ENCODE results near the gene SLC52A1. TPM values are rescaled to one million over a fixed set of nuclear protein-coding genes. Genes with fewer than 3 reads are reported as not detected.

Gene SLC52A1
- total and polyA plus RNA-seq, 10 of the 15 experiments (the other 5 are each of a cell fraction or from before 2014, with no cell fraction given) = 0.04 to 0.11 TPM; not detected in 8

DNA sequence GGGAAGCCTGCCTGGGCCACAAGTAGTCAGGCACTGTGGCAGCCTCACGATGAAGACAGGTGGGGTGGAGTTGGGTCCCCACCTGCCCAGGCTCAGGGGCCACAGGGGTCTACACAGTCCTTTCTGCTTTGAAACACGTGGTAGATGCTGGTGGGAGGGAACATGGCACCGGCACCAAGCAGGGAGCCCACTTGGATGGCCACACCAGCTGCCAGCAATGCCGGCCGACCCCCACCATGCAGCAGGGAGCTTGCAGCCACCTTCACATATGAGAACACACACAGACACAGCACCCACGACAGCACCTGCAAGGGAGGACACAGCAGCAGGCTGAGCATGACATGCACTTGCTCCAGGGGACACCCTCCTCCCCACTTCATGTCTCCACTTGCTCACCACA is 2.4 kb downstream of the SLC52A1 start:
- ChIA-PET SMC1A (ENCODE audit: uncharacterized antibody, unreplicated experiment) (interaction anchor here (3.2 kb wide), 1 partner anchor 29 kb away, joined by 38 read pairs; no protein-coding TSS in a partner anchor), POLR2A (no interaction called here), RAD21 (ENCODE audit: unreplicated experiment) (no interaction called here), CTCF (interaction anchor here (1.2 to 3.2 kb wide), 3 partner anchors 19 to 46 kb away, joined by 3 to 45 read pairs (median 5); no protein-coding TSS in a partner anchor)
- H2AFZ ChIP-seq (ENCODE audit: control insufficient read depth, low read depth, low read length) = no peak overlapping the region
- in situ Hi-C loops (cut with MboI) (no loop called here), intact Hi-C loops (cut with micrococcal nuclease; ENCODE audit: unreplicated experiment) (loop anchor here (5.0 kb wide), 1 partner anchor 36 kb away; the partner anchor contains the start of genes INCA1 and KIF1C)
- WGBS (ENCODE audit: insufficient coverage, insufficient replicate concordance, low lambda C conversion rate, missing lambda C conversion rate) = 64% methylated on average over 6 of the region's 6 CpGs
- no peak overlapping the region for H3K9ac ChIP-seq (ENCODE audit: control insufficient read depth, insufficient read depth, low read length)
- H3K36me3 ChIP-seq (ENCODE audit: control insufficient read depth in 2 of 2, insufficient read depth in 2 of 2, low read length in 1 of 2) = no peaks in the 10 kb centered on the region
- H3K4me2 ChIP-seq (ENCODE audit: control insufficient read depth, insufficient read depth) = no peak overlapping the region
- H3K27me3 ChIP-seq (replicated peaks in 1 of 2; ENCODE audit: control insufficient read depth in 2 of 2, insufficient read depth in 2 of 2, low read length in 1 of 2) = no peaks in the 10 kb centered on the region
- H3K79me2 ChIP-seq (ENCODE audit: control insufficient read depth, insufficient read depth, low read length) = no peaks in the 10 kb centered on the region
- no TSS peak for BruUV-seq (replicated peaks)
- H4K20me1 ChIP-seq (ENCODE audit: control insufficient read depth, insufficient read depth) = no peaks in the 10 kb centered on the region
- FAIRE-seq (no peak), ATAC-seq (no peak), DNase-seq (ENCODE audit: low read depth, low spot score) (no peak)
- H3K4me3 ChIP-seq = no peak overlapping the region
- no peak overlapping the region for H3K27ac ChIP-seq (ENCODE audit: control insufficient read depth, insufficient read depth)
- H3K4me1 ChIP-seq (ENCODE audit: control insufficient read depth, insufficient read depth, low read length) = peaks cover 14% of the 10 kb centered on the region
- no peaks in the 10 kb centered on the region for H3K9me3 ChIP-seq (replicated peaks; ENCODE audit: control insufficient read depth, insufficient read depth, low read length)
- TF ChIP-seq, protein P1, sequence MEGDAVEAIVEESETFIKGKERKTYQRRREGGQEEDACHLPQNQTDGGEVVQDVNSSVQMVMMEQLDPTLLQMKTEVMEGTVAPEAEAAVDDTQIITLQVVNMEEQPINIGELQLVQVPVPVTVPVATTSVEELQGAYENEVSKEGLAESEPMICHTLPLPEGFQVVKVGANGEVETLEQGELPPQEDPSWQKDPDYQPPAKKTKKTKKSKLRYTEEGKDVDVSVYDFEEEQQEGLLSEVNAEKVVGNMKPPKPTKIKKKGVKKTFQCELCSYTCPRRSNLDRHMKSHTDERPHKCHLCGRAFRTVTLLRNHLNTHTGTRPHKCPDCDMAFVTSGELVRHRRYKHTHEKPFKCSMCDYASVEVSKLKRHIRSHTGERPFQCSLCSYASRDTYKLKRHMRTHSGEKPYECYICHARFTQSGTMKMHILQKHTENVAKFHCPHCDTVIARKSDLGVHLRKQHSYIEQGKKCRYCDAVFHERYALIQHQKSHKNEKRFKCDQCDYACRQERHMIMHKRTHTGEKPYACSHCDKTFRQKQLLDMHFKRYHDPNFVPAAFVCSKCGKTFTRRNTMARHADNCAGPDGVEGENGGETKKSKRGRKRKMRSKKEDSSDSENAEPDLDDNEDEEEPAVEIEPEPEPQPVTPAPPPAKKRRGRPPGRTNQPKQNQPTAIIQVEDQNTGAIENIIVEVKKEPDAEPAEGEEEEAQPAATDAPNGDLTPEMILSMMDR (IDR thresholded peaks at IDR 0.05 in 2 of 3, conservative IDR thresholded peaks at IDR 0.05 in 1 of 3; ENCODE audit: control insufficient read depth in 2 of 3, extremely low read depth in 1 of 3, insufficient read depth in 1 of 3, low read depth in 3 of 3, low read length in 3 of 3) = no peak
- TF ChIP-seq POLR2A (IDR thresholded peaks at IDR 0.05; ENCODE audit: low read depth, low read length) = no peak
- TF ChIP-seq, protein P2, sequence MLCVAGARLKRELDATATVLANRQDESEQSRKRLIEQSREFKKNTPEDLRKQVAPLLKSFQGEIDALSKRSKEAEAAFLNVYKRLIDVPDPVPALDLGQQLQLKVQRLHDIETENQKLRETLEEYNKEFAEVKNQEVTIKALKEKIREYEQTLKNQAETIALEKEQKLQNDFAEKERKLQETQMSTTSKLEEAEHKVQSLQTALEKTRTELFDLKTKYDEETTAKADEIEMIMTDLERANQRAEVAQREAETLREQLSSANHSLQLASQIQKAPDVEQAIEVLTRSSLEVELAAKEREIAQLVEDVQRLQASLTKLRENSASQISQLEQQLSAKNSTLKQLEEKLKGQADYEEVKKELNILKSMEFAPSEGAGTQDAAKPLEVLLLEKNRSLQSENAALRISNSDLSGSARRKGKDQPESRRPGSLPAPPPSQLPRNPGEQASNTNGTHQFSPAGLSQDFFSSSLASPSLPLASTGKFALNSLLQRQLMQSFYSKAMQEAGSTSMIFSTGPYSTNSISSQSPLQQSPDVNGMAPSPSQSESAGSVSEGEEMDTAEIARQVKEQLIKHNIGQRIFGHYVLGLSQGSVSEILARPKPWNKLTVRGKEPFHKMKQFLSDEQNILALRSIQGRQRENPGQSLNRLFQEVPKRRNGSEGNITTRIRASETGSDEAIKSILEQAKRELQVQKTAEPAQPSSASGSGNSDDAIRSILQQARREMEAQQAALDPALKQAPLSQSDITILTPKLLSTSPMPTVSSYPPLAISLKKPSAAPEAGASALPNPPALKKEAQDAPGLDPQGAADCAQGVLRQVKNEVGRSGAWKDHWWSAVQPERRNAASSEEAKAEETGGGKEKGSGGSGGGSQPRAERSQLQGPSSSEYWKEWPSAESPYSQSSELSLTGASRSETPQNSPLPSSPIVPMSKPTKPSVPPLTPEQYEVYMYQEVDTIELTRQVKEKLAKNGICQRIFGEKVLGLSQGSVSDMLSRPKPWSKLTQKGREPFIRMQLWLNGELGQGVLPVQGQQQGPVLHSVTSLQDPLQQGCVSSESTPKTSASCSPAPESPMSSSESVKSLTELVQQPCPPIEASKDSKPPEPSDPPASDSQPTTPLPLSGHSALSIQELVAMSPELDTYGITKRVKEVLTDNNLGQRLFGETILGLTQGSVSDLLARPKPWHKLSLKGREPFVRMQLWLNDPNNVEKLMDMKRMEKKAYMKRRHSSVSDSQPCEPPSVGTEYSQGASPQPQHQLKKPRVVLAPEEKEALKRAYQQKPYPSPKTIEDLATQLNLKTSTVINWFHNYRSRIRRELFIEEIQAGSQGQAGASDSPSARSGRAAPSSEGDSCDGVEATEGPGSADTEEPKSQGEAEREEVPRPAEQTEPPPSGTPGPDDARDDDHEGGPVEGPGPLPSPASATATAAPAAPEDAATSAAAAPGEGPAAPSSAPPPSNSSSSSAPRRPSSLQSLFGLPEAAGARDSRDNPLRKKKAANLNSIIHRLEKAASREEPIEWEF (IDR thresholded peaks at IDR 0.05; ENCODE audit: insufficient replicate concordance, low read depth, low read length) = no peak
- no peak for TF ChIP-seq ZNF384 (IDR thresholded peaks at IDR 0.05; ENCODE audit: borderline replicate concordance, low read depth, low read length)
- no peak for TF ChIP-seq TCF12 (IDR thresholded peaks at IDR 0.05; ENCODE audit: low read depth, low read length)
